Measurements from ENCODE around the gene ZNF585A. TPM values are rescaled to one million over a fixed set of nuclear protein-coding genes. Genes with fewer than 3 reads are reported as not detected.
"Not testable (repeated sequence)": the region's sequence is repeated elsewhere in the genome, so short reads cannot be mapped to it uniquely, and the experiment has no call there.

Gene ZNF585A
- polyA plus RNA-seq, 1 donor from 2014 or later, result 46.1 TPM

DNA sequence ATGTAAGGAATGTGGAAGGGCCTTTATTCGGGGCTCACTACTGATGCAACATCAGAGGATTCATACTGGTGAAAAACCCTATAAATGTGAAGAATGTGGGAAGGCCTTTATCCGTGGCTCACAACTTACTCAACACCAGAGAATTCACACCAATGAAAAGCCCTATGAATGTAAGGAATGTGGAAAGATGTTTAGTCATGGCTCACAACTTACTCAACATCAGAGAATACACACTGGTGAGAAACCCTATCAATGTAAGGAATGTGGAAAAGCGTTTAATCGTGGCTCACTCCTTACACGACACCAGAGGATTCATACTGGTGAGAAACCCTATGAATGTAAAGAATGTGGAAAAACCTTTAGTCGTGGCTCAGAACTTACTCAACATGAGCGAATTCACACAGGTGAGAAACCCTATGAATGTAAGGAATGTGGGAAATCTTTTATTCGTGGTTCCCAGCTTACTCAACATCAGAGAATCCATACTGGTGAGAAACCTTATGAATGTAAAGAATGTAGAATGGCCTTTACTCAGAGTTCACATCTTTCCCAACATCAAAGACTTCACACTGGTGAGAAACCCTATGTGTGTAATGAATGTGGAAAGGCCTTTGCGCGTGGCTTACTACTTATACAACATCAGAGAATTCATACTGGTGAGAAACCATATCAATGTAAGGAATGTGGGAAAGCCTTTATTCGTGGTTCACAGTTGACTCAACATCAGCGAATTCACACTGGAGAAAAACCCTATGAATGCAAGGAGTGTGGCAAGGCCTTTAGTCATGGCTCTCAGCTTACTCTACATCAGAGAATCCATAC is 44.3 kb downstream of the ZNF585A start:
- Mint-ChIP-seq H3K27me3 (no peaks in the 10 kb centered on the region), H3K4me3 (no peak overlapping the region), H3K36me3 (peaks cover 25% of the 10 kb centered on the region), H3K9me3 (peaks cover 18 to 55% (median 52%) of the 10 kb centered on the region in 3 donors), H3K27ac (no peak overlapping the region), H3K4me1 (no peaks in the 10 kb centered on the region)

DNA sequence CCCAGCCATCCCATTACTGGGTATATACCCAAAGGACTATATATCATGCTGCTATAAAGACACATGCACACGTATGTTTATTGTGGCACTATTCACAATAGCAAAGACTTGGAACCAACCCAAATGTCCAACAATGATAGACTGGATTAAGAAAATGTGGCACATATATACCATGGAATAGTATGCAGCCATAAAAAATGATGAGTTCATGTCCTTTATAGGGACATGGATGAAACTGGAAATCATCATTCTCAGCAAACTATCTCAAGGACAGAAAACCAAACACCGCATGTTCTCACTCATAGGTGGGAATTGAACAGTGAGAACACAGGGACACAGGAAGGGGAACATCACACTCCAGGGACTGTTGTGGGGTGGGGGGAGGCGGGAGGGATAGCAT is 50.4 kb downstream of the ZNF585A start:
- H3K9me3 Mint-ChIP-seq, result peaks cover 13 to 45% (median 42%) of the 10 kb centered on the region in 3 donors

GRCh38 chr19:37114001-37114400 is 58.5 kb downstream of the ZNF585A start:
- Mint-ChIP-seq H3K27me3 (no peaks in the 10 kb centered on the region), H3K9me3 (peaks cover 22 to 50% (median 48%) of the 10 kb centered on the region in 3 donors), H3K27ac (no peak overlapping the region)

More for the DNA sequence above, 50.4 kb downstream of the ZNF585A start:
- H3K4me3 Mint-ChIP-seq, H3K27me3 Mint-ChIP-seq, H3K27ac Mint-ChIP-seq, H3K4me1 Mint-ChIP-seq: not testable (repeated sequence)
- peaks cover 13% of the 10 kb centered on the region for H3K36me3 Mint-ChIP-seq

GRCh38 chr19:37111753-37112152 is 60.7 kb downstream of the ZNF585A start:
- Mint-ChIP-seq H3K36me3 (peaks cover 56% of the 10 kb centered on the region), H3K9me3 (peaks cover 28 to 64% (median 59%) of the 10 kb centered on the region in 3 donors), H3K27ac (peak overlapping the region in 1 of 3 donors; percentile 53), H3K4me3 (peak overlapping the region in 1 of 4 donors; percentile 9)
- H3K27me3 Mint-ChIP-seq, H3K4me1 Mint-ChIP-seq: not testable (repeated sequence)

More at GRCh38 chr19:37114001-37114400, 58.5 kb downstream of the ZNF585A start:
- Mint-ChIP-seq H3K36me3 (peaks cover 39% of the 10 kb centered on the region), H3K4me1 (no peaks in the 10 kb centered on the region), H3K4me3 (no peak overlapping the region)

DNA sequence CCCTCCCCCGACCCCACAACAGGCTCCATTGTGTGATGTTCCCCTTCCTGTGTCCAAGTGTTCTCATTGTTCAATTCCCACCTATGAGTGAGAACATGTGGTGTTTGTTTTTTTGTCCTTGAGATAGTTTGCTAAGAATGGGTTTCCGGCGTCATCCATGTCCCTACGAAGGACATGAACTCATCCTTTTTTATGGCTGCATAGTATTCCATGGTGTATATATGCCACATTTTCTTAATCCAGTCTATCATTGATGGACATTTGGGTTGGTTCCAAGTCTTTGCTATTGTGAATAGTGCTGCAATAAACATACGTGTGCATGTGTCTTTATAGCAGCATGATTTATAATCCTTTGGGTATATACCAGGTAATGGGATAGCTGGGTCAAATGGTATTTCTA is 68.4 kb downstream of the ZNF585A start:
- H3K4me3 Mint-ChIP-seq, H3K27ac Mint-ChIP-seq, H3K4me1 Mint-ChIP-seq, H3K27me3 Mint-ChIP-seq: not testable (repeated sequence)
- Mint-ChIP-seq H3K9me3 (peaks cover 14 to 51% (median 48%) of the 10 kb centered on the region in 3 donors), H3K36me3 (peaks cover 57% of the 10 kb centered on the region)

- H3K4me1 Mint-ChIP-seq, result peaks cover 0 to 3% (median 0%) of the 10 kb centered on the region in 3 donors
- no peak overlapping the region for H3K27ac Mint-ChIP-seq
Measured at GRCh38 chr19:37098570-37098969, 73.9 kb downstream of the ZNF585A start.

GRCh38 chr19:37095859-37096258 is 76.6 kb downstream of the ZNF585A start:
- Mint-ChIP-seq H3K27me3 (no peaks in the 10 kb centered on the region), H3K36me3 (peaks cover 63% of the 10 kb centered on the region), H3K27ac (no peak overlapping the region), H3K9me3 (peaks cover 14 to 51% (median 41%) of the 10 kb centered on the region in 3 donors), H3K4me1 (peaks cover 0 to 3% (median 0%) of the 10 kb centered on the region in 3 donors), H3K4me3 (peak overlapping the region in 1 of 4 donors; percentile 63)

More at GRCh38 chr19:37098570-37098969, 73.9 kb downstream of the ZNF585A start:
- Mint-ChIP-seq H3K36me3 (peaks cover 59% of the 10 kb centered on the region), H3K27me3 (no peaks in the 10 kb centered on the region), H3K4me3 (no peak overlapping the region), H3K9me3 (peaks cover 13 to 51% (median 48%) of the 10 kb centered on the region in 3 donors)

Other genes starting within 250 kb of the ZNF585A start
- 35.4 TPM for gene ZNF420, start 94.3 kb downstream of the ZNF585A start, polyA plus RNA-seq
- 5.8 TPM for gene ZNF585B, start 37.8 kb upstream of the ZNF585A start, polyA plus RNA-seq
- 9.6 TPM for gene ZNF383, start 45.5 kb upstream of the ZNF585A start, polyA plus RNA-seq
- 10.4 TPM for gene ZNF527, start 198.4 kb upstream of the ZNF585A start, polyA plus RNA-seq